HEK293 (cell line): ENCODE data around the gene HLA-G.
A peak's percentile ranks its signal among the peaks of the same experiment; 100 is the strongest.

Source experiments
- CTCF ChIA-PET: fragments of 350-600 bp; formaldehyde crosslinking; extraction: SDS; loops from one replicate; lab custom pipeline; 2021; ENCODE audit warnings: antibody characterized with exemption; lab: Yijun Ruan, JAX
- POLR2A ChIA-PET: fragments of 300-600 bp; formaldehyde crosslinking; extraction: SDS; loops from one replicate; lab custom pipeline; 2020; ENCODE audit warnings: antibody characterized with exemption, inconsistent platforms; lab: Yijun Ruan, JAX
- H3K27ac ChIP-seq: fragments of 200-500 bp; sonication (Bioruptor generic); 2 replicates; pipeline ENCODE4 v1.5.1; 2014; ENCODE audit warnings: low read depth, low read length, control low read depth, inconsistent platforms; ENCODE audit errors: extremely low read depth
- H3K36me3 ChIP-seq, 2 experiments: fragments of 200-500 bp in 1 of 2; sonication (Bioruptor generic) in 1 of 2; 1 replicate in 1 of 2; 2 replicates in 1 of 2; pipeline ENCODE4 v1.5.1; 2014 to 2017; ENCODE audit warnings: inconsistent platforms in 2 of 2, low read length in 2 of 2; ENCODE audit not compliant: control insufficient read depth in 2 of 2, insufficient read depth in 1 of 2
- H3K4me1 ChIP-seq: fragments of 200-500 bp; sonication (Bioruptor generic); 2 replicates; pipeline ENCODE4 v1.5.1; 2014; ENCODE audit warnings: mild to moderate bottlenecking, low read length, inconsistent platforms; ENCODE audit not compliant: control insufficient read depth, insufficient read depth
- H3K4me3 ChIP-seq: 2 replicates; pipeline ENCODE4 v1.5.1; 2011; ENCODE audit warnings: low read depth, mild to moderate bottlenecking, control low read depth, low read length, moderate library complexity
- H3K9me3 ChIP-seq: fragments of 200-500 bp; sonication (Bioruptor generic); 2 replicates; pipeline ENCODE4 v1.5.1; 2014; ENCODE audit warnings: low read depth, low read length, inconsistent platforms; ENCODE audit not compliant: control insufficient read depth, insufficient read depth
- ATF2 ChIP-seq: fragments of 450-650 bp; formaldehyde crosslinking; IDR thresholded peaks from 2 replicates; pipeline ENCODE4 v1.5.1; 2016; ENCODE audit warnings: missing biosample characterization, missing genetic modification characterization, low read depth
- FEZF1 ChIP-seq: fragments of 450-650 bp; formaldehyde crosslinking; IDR thresholded peaks from 2 replicates; pipeline ENCODE4 v1.5.1; 2016; ENCODE audit warnings: missing biosample characterization, missing genetic modification characterization
- HOXC10 ChIP-seq: sonication (generic); formaldehyde crosslinking; IDR thresholded peaks from 2 replicates; pipeline ENCODE4 v1.8.1; 2023; ENCODE audit warnings: mild to moderate bottlenecking, missing genetic modification reagents
- PRDM4 ChIP-seq: fragments of 450-650 bp; formaldehyde crosslinking; IDR thresholded peaks from 2 replicates; pipeline ENCODE4 v1.5.1; 2017; ENCODE audit warnings: missing biosample characterization, missing genetic modification characterization
- ZFP69B ChIP-seq: fragments of 450-650 bp; formaldehyde crosslinking; IDR thresholded peaks from 2 replicates; pipeline ENCODE4 v1.5.1; 2016; ENCODE audit warnings: missing biosample characterization, missing genetic modification characterization
- ZNF16 ChIP-seq: fragments of 450-650 bp; formaldehyde crosslinking; IDR thresholded peaks from 2 replicates; pipeline ENCODE4 v1.5.1; 2016; ENCODE audit warnings: low read depth, missing biosample characterization, missing genetic modification characterization
- ZNF18 ChIP-seq: fragments of 450-650 bp; formaldehyde crosslinking; IDR thresholded peaks from 2 replicates; pipeline ENCODE4 v1.5.1; 2016; ENCODE audit warnings: missing biosample characterization, missing genetic modification characterization
- ZNF239 ChIP-seq: fragments of 450-650 bp; formaldehyde crosslinking; IDR thresholded peaks from 2 replicates; pipeline ENCODE4 v1.5.1; 2016; ENCODE audit warnings: missing biosample characterization, missing genetic modification characterization
- ZNF350 ChIP-seq: fragments of 450-650 bp; formaldehyde crosslinking; IDR thresholded peaks from 2 replicates; pipeline ENCODE4 v1.5.0; 2017; ENCODE audit warnings: missing biosample characterization, mild to moderate bottlenecking, missing genetic modification characterization
- ZNF366 ChIP-seq: fragments of 450-650 bp; formaldehyde crosslinking; conservative IDR thresholded peaks from 2 replicates; pipeline ENCODE4 v1.5.1; 2016; ENCODE audit warnings: missing biosample characterization, missing genetic modification characterization
- ZNF404 ChIP-seq: fragments of 450-650 bp; formaldehyde crosslinking; IDR thresholded peaks from 2 replicates; pipeline ENCODE4 v1.5.1; 2017; ENCODE audit warnings: missing biosample characterization, missing genetic modification characterization
- ZNF473 ChIP-seq: fragments of 450-650 bp; formaldehyde crosslinking; IDR thresholded peaks from 2 replicates; pipeline ENCODE4 v1.5.1; 2017; ENCODE audit warnings: missing biosample characterization, missing genetic modification characterization
- ZNF513 ChIP-seq: fragments of 450-650 bp; IDR thresholded peaks from 2 replicates; pipeline ENCODE4 v1.5.1; 2018; ENCODE audit warnings: missing biosample characterization, missing genetic modification characterization
- ZNF571 ChIP-seq: fragments of 450-650 bp; formaldehyde crosslinking; IDR thresholded peaks from 2 replicates; pipeline ENCODE4 v1.5.0; 2017; ENCODE audit warnings: missing biosample characterization, missing genetic modification characterization
- ZNF596 ChIP-seq: fragments of 450-650 bp; IDR thresholded peaks from 2 replicates; pipeline ENCODE4 v1.5.0; 2018; ENCODE audit warnings: missing biosample characterization, mild to moderate bottlenecking, missing genetic modification characterization, moderate library complexity
- ZNF624 ChIP-seq: fragments of 450-650 bp; formaldehyde crosslinking; IDR thresholded peaks from 2 replicates; pipeline ENCODE4 v1.5.1; 2017; ENCODE audit warnings: missing biosample characterization, missing genetic modification characterization
- ZNF645 ChIP-seq: fragments of 450-650 bp; formaldehyde crosslinking; IDR thresholded peaks from 2 replicates; pipeline ENCODE4; 2016; ENCODE audit warnings: missing biosample characterization, missing genetic modification characterization
- ZNF654 ChIP-seq: fragments of 450-650 bp; formaldehyde crosslinking; IDR thresholded peaks from 2 replicates; pipeline ENCODE4 v1.5.1; 2016; ENCODE audit warnings: low read depth, missing biosample characterization, missing genetic modification characterization
- ZNF777 ChIP-seq: fragments of 450-650 bp; formaldehyde crosslinking; IDR thresholded peaks from 2 replicates; pipeline ENCODE4 v1.5.1; 2017; ENCODE audit warnings: missing biosample characterization, missing genetic modification characterization, borderline replicate concordance
- ZNF843 ChIP-seq: fragments of 450-650 bp; formaldehyde crosslinking; IDR thresholded peaks from 2 replicates; pipeline ENCODE4 v1.5.1; 2016; ENCODE audit warnings: missing biosample characterization, missing genetic modification characterization

HLA-G gene

GRCh38 chr6:29815118-29815750 lies 12.4 kb upstream of the HLA-G start:
- Histone ChIP-seq H3K4me1 (no peaks in the 10 kb centered on the region), H3K4me3 (no peak overlapping the region), H3K27ac (no peak overlapping the region), H3K9me3 (no peaks in the 10 kb centered on the region), H3K36me3 (no peaks in the 10 kb centered on the region)
- ChIA-PET POLR2A (no interaction called here), CTCF (interaction anchor here (1.1 kb wide), 2 partner anchors 20 to 77 kb away, joined by 3 to 5 read pairs; no protein-coding TSS in a partner anchor)
- no peak for TF ChIP-seq ZNF654 (tag by site-specific recombination)
- no peak for TF ChIP-seq PRDM4 (tag by site-specific recombination)
- no peak for TF ChIP-seq ZNF350 (tag by site-specific recombination)

- POLR2A ChIA-PET = no interaction called here
- CTCF ChIA-PET = interaction anchor here (0.6 to 1.1 kb wide), 2 partner anchors 78 to 153 kb away, joined by 3 to 4 read pairs; no protein-coding TSS in a partner anchor
Observed at GRCh38 chr6:29816030-29816429, 11.6 kb upstream of the HLA-G start.

GRCh38 chr6:29818892-29819291 lies 8.7 kb upstream of the HLA-G start:
- CTCF ChIA-PET = no interaction called here

More at GRCh38 chr6:29816030-29816429, 11.6 kb upstream of the HLA-G start:
- Histone ChIP-seq H3K36me3 (no peaks in the 10 kb centered on the region), H3K4me3 (no peak overlapping the region), H3K4me1 (no peaks in the 10 kb centered on the region), H3K27ac (no peak overlapping the region), H3K9me3 (no peaks in the 10 kb centered on the region)
- TF ChIP-seq ZNF18 (tag by site-specific recombination) = no peak
- TF ChIP-seq ZFP69B (tag by site-specific recombination) = no peak
- TF ChIP-seq HOXC10 (CRISPR knock-in tag) = no peak

GRCh38 chr6:29824144-29824543 lies 3.5 kb upstream of the HLA-G start:
- Histone ChIP-seq H3K36me3 (no peaks in the 10 kb centered on the region), H3K4me1 (no peaks in the 10 kb centered on the region), H3K27ac (no peak overlapping the region), H3K4me3 (no peak overlapping the region), H3K9me3 (no peaks in the 10 kb centered on the region)
- ChIA-PET CTCF (interaction anchor here (1.0 to 1.8 kb wide), 4 partner anchors 10 to 127 kb away, joined by 4 to 6 read pairs (median 5); no protein-coding TSS in a partner anchor), POLR2A (no interaction called here)
- TF ChIP-seq ZNF404 (no peak), ZNF366 (tag by site-specific recombination) (no peak), ZNF513 (tag by site-specific recombination) (no peak), ZNF645 (tag by site-specific recombination) (no peak), ZNF16 (tag by site-specific recombination) (no peak), ZNF843 (tag by site-specific recombination) (no peak), ZNF239 (tag by site-specific recombination) (no peak), ATF2 (no peak), FEZF1 (no peak), ZNF596 (tag by site-specific recombination) (no peak), ZNF571 (tag by site-specific recombination) (no peak), ZNF624 (tag by site-specific recombination) (no peak), ZNF473 (no peak)

More at GRCh38 chr6:29818892-29819291, 8.7 kb upstream of the HLA-G start:
- no peak for TF ChIP-seq ZNF777 (tag by site-specific recombination)
- peak; percentile 55 for TF ChIP-seq ZNF366 (tag by site-specific recombination)
- Histone ChIP-seq H3K36me3 (no peaks in the 10 kb centered on the region), H3K27ac (no peak overlapping the region), H3K9me3 (no peaks in the 10 kb centered on the region), H3K4me3 (no peak overlapping the region), H3K4me1 (no peaks in the 10 kb centered on the region)
- POLR2A ChIA-PET = no interaction called here
